Retinal pigment epithelial cell (primary cell): ENCODE data around the gene HIP1.
"Not testable (repeated sequence)": the region's sequence is repeated elsewhere in the genome, so short reads cannot be mapped to it uniquely, and the experiment has no call there.

ENCODE experiments used
- DNase-seq: peaks from one replicate; pipeline ENCODE4 v3.0.0-alpha.2; 2010; ENCODE audit warnings: low read depth
- H3K4me3 ChIP-seq: 2 replicates; pipeline ENCODE4 v1.5.1; 2011; ENCODE audit warnings: mild to moderate bottlenecking, low read length, control low read depth, moderate library complexity
- TF ChIP-seq, protein P1 (sequence below): conservative IDR thresholded peaks from 2 replicates; pipeline ENCODE4 v1.5.1; 2011; ENCODE audit warnings: low read depth, low read length, control low read depth, inconsistent platforms

HIP1 gene

DNA sequence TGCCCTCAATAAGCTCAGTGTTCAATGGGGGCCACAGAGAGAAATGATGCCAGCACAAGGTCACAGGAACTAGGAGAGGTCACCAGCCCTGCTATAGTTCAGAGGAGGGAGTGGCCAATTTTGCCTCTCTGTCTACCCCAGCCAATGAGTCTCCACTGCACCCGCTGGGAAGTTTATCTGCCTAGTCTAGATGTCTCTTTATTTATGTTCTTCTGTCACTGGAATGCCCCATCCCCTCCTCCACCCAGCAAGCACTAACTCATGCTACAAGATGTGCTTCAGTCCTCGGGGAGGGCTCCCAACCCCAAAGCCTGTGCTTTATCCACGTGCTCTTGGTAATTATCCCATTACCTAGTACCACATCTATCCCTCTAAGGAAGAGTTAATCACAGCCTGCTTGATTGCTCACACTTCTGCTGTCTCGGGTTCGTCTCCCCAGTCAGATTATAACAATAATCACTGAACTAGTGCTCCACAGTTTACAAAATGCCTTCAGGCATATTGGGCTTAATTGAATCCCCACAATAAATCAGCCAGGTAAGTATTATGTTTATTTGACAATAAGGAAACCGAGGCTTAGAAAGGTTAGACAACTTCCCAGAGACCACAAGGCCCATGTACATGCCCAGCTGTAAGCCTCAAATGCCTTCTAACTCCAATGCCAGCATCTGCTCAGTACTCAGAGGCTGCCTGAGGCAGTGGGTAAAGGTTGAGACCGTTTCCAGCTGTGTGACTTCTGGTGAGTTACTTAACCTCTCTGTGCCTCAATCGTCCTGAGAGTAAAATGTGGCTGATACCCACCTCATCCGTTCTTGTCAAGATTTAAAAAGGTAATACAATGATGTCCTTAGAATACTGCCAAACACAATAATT lies 3.9 kb downstream of the HIP1 start:
- TF ChIP-seq, protein P1, sequence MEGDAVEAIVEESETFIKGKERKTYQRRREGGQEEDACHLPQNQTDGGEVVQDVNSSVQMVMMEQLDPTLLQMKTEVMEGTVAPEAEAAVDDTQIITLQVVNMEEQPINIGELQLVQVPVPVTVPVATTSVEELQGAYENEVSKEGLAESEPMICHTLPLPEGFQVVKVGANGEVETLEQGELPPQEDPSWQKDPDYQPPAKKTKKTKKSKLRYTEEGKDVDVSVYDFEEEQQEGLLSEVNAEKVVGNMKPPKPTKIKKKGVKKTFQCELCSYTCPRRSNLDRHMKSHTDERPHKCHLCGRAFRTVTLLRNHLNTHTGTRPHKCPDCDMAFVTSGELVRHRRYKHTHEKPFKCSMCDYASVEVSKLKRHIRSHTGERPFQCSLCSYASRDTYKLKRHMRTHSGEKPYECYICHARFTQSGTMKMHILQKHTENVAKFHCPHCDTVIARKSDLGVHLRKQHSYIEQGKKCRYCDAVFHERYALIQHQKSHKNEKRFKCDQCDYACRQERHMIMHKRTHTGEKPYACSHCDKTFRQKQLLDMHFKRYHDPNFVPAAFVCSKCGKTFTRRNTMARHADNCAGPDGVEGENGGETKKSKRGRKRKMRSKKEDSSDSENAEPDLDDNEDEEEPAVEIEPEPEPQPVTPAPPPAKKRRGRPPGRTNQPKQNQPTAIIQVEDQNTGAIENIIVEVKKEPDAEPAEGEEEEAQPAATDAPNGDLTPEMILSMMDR: no peak
- H3K4me3 ChIP-seq: no peak overlapping the region
- DNase-seq: no peak

DNA sequence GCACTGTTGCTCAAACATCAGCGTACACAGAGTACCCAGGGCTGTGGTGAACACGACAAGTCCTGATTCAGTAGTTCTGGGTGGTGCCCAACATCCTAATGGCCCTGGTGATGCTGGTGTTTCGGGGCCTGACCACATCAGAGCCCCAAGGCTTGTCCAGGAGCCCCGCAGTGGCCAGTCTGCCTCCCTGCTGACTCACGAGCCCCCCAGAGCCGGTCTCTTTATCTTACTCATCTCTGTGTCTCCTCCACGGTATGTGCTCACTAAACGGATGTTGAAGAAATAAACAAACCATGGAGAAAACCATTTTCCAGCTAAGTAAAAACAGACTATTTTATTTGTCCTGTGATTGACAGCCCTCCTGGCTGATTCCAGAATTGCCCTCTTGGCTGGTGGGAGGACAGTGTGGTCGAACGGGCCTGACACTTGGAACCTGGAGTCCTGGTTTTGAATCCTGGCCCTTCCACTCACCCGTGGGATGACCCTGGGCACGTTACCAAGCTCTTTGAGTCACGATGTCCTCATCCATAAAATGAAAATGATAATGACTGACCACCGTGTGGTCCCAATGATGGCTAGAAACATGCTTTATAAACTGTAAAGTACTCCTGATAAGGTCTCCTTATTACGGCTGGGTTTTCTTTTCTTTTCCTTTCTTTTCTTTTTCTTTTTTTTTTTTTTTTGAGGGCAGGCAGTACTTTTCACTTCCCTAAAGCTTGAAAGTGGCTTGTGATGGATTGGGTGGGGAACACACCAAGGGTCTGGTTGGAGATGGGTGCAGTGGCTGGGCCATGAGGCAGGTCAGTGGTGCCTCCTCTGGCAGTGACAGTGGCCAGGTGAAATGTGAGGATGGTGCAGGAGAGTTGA lies 5.7 kb downstream of the HIP1 start:
- no peak for DNase-seq
- no peak overlapping the region for H3K4me3 ChIP-seq
- TF ChIP-seq, protein P1: no peak

DNA sequence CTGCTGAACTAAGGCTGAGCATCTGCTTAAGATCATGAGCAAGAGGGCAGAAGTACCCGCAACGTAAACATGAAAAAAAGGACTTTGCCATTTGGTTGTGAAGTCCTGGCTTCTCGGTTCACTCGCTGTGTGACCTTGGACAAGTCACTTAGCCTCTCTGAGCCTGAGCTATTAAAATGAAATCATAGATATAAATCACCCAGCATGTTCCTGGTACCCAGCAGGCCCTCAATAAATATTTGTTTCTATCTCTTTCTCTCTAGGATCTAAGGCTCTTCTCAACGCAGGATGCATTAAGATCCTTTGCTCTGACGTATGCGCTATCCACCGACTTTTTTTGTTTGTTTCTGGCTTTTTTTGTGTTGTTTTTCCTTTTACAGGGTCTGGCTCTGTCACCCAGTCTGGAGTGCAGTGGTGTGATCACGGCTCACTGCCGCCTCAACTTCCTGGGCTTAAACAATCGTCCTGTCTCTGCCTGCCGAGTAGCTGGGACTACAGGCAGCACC lies 6.7 kb downstream of the HIP1 start:
- no peak overlapping the region for H3K4me3 ChIP-seq
- TF ChIP-seq, protein P1: no peak

DNA sequence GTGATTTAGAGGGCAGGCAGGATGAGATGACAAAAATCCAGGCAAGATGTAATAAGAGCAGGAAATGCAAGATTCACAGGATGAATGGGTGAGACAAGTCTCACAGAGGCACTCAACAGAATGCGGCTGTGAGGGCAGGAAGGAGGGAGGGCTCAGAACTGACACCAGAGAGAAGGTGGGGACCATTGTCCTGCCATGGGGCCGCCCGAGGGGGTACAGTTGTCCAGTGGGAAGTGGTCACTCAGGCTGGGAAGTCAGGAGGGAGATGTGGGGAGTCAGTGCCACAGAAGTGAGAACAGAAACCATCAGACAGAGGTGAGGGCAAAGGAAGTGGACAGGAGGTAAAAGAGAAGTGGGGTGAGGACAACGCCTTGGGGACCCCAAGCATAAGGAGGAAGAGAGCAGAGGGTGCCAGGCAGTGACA lies 8.9 kb downstream of the HIP1 start:
- TF ChIP-seq, protein P1: no peak
- H3K4me3 ChIP-seq: no peak overlapping the region
- no peak for DNase-seq

More for the DNA sequence above, 6.7 kb downstream of the HIP1 start:
- DNase-seq: no peak

DNA sequence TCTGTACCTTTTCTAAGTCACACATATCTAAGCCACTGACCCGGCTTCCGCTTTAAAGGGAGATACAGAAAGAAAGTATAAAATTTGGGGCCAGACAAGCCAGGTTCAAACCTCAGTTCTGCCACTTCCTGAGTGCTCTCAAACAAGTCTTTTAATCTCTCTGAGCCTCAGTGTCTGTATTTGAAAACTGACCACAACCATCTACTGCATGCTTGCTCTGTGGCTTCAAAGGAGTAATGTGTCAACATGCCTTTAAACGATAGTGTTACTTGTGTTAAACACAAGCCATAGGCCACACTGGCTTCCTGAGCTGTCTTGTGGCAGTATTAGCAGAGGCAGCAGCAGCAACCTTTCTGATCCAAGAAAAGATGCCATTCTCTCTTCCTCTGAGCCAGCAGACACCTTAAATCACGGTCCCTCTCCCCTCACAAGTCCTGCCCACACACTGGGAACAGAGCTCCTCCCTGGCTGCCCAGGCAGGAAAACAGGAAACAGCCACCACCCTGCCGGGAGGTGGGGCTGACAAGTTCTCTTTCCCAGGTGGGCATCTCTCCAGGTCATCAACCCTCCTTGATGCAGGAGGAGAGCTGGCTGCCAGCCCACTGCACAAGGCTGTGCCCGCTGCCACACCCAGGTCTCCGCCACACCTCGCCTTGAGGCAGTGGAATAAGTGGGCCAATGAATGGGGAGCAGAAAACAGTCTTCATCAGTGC lies 10.7 kb downstream of the HIP1 start:
- H3K4me3 ChIP-seq: no peak overlapping the region
- TF ChIP-seq, protein P1: no peak
- no peak for DNase-seq

DNA sequence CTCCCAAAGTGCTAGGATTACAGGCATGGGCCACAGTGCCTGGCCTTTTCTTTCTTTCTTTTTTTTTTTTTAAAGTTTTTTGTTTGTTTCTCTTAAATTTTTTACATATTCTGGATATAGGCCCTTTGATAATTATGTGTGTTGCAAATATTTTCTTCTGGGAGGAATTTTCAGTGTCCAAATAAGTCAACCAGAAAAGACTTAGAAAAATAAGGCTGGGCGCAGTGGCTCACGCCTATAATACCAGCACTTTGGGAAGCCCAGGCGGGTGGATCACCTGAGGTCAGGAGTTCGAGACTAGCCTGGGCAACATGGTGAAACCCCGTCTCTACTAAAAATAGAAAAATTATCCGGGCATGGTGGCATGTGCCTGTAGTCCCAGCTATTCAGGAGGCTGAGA lies 11.4 kb downstream of the HIP1 start:
- not testable (repeated sequence) for H3K4me3 ChIP-seq, DNase-seq

DNA sequence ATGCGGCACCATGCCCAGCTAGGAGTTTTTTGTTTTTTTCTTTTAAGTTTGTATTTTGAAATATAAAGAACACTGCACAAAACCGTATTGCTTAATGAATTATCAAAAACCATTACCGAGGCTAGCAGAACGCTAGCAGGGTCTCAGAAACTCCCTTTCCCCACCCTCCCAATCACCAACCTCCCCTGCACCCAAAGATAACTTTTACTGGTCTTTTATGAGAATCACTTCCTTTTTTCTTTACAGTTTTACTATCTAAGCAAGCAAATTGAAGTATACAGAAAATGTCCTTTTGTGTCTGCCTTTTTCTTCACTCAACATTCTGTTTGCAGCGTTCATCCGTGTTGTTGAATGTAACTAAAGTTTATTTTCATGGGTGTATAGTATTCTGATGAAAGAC lies 13.4 kb downstream of the HIP1 start:
- no peak for DNase-seq
- H3K4me3 ChIP-seq: no peak overlapping the region
- TF ChIP-seq, protein P1: no peak
